Loucy (cell line): ENCODE data around the gene STAP2.

ENCODE experiments used
- CTCF ChIP-seq: fragments of 200-600 bp; sonication (generic); conservative IDR thresholded peaks from 2 replicates; pipeline ENCODE4 v1.5.1; 2014; ENCODE audit warnings: mild to moderate bottlenecking, antibody characterized with exemption, low read length
- EZH2phosphoT487 ChIP-seq: fragments of 200-600 bp; IDR thresholded peaks from 2 replicates; pipeline ENCODE4 v1.6.1; 2018; ENCODE audit warnings: antibody characterized with exemption, mild to moderate bottlenecking, moderate library complexity, borderline replicate concordance

GRCh38 chr19:4371247-4372164 is 32.9 kb upstream of the STAP2 start:
- TF ChIP-seq CTCF (no peak), EZH2phosphoT487 (no peak)
